AG10803 (cell line): ENCODE data around the gene PTPRM.

Experiments used
- DNase-seq: peaks from one replicate; pipeline ENCODE4 v3.0.0; 2010; ENCODE audit warnings: low read depth
- H3K4me3 ChIP-seq: 2 replicates; pipeline ENCODE4 v1.5.1; 2011; ENCODE audit warnings: mild to moderate bottlenecking, low read length, control low read depth
- TF ChIP-seq, protein P1 (sequence below): conservative IDR thresholded peaks from 2 replicates; pipeline ENCODE4 v1.5.1; 2011; ENCODE audit warnings: mild to moderate bottlenecking, low read length, control low read depth, inconsistent platforms

The PTPRM gene

DNA sequence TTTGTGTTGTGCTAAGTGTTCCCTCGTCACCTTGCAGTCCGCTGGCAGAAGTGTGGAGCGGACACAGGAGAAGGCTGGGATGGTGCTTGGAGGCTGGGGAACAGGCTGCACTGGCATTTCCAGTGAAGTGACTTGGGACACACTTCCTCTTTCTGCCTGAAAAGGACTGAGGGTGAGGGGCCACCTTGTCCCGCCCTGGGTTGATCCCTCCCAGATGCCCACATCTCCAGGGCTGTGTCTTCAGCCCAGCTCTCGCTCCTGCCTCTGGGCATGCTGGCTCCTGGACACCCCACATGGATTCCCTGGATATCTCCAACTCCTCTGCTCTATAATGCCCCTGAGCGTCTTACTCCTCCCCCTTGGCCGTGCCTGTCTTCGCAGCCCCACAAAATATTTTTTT is 412.6 kb downstream of the PTPRM start:
- no peak overlapping the region for H3K4me3 ChIP-seq
- no peak for DNase-seq
- TF ChIP-seq, protein P1, sequence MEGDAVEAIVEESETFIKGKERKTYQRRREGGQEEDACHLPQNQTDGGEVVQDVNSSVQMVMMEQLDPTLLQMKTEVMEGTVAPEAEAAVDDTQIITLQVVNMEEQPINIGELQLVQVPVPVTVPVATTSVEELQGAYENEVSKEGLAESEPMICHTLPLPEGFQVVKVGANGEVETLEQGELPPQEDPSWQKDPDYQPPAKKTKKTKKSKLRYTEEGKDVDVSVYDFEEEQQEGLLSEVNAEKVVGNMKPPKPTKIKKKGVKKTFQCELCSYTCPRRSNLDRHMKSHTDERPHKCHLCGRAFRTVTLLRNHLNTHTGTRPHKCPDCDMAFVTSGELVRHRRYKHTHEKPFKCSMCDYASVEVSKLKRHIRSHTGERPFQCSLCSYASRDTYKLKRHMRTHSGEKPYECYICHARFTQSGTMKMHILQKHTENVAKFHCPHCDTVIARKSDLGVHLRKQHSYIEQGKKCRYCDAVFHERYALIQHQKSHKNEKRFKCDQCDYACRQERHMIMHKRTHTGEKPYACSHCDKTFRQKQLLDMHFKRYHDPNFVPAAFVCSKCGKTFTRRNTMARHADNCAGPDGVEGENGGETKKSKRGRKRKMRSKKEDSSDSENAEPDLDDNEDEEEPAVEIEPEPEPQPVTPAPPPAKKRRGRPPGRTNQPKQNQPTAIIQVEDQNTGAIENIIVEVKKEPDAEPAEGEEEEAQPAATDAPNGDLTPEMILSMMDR = no peak

DNA sequence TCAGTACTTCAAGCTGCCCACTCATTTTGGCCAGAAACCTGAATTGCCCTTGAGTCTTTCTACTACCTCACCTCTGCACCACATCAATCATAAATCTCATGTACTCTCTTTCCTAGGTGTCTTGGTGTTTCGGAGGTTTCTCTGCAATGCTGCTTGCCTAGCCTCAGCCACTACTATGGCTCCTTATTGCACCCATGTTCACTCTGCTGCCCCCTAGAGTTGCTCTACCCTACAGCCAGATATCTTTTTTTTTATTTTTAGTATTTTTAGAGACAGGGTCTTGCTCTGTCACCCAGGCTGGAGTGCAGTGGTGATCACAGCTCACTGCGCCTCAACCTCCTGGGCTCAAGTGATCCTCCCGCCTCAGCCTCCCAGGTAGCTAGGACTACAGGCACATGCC is 413.0 kb downstream of the PTPRM start:
- no peak overlapping the region for H3K4me3 ChIP-seq
- DNase-seq = no peak
- TF ChIP-seq, protein P1 = no peak

DNA sequence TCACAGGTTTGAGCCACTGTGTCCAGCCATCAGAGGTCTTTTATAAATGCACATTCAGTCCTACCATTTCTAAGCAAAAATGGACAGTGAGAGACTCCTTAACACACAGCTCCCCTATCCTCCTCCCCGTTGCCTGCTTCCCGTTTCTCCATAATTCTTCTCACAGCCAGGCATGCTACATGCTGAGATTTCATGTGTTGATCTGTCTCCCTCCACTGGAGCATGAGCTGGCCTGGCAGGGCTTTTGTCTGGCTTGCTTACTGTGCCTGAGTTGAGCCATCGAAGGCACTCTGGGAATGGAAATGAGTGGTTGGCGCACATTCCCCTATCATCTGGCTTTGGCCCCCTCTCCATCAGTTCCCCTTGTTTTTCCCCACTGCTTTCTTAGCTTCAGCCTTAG is 413.5 kb downstream of the PTPRM start:
- no peak overlapping the region for H3K4me3 ChIP-seq
- DNase-seq = no peak
- TF ChIP-seq, protein P1 = no peak

DNA sequence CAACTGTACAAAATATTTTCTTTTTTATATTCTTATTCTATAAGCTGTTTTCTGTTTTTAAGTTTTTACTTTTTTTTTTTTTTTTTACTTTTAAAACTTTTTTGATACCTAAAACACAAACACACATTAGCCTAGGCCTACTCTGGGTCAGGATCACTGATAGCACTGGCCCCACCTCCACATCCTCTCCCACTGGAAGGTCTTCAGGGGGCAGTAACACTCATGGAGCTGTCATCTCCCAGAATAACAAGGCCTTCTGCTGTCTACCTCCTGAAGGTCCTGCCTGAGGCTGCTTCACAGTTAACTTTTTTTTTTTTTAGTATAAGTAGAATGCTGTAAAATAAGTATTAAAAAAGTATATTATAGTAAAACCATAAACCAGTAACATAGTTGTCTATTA is 415.1 kb downstream of the PTPRM start:
- DNase-seq = no peak
- TF ChIP-seq, protein P1 = no peak

DNA sequence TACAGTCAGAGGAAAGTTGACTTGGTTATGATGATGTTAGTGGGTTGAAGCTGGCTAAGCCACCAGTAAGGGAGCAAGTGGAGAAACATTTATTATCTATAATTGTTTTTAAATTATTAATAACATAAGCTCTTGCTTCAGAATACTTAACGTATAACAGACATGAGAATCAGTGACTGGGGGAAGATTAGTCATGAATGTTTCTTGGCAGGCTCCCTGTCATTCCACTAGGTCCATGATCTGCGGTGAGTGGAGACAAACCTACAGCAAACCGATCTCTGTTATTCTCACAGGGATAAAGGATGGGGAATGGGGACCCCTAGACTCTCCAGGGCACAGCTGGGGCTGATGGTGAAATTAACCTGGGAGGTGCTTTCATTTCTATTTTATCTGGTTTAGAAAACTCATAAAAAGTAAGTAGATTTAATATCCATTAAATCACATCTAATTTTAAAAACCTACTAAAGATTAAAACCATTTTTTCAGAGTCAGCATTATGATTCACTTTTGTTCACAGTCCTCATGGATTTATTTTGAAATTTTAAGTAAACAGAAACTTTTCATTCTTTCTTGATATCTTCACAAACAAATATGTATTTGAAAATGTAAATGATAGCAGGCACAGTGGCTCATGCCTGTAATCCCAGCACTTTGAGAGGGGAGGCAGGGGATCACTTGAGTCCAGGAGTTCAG is 420.3 kb downstream of the PTPRM start:
- H3K4me3 ChIP-seq = no peak overlapping the region
- DNase-seq = peak; percentile 79
- TF ChIP-seq, protein P1 = no peak

More for the DNA sequence above, 415.1 kb downstream of the PTPRM start:
- H3K4me3 ChIP-seq = no peak overlapping the region

DNA sequence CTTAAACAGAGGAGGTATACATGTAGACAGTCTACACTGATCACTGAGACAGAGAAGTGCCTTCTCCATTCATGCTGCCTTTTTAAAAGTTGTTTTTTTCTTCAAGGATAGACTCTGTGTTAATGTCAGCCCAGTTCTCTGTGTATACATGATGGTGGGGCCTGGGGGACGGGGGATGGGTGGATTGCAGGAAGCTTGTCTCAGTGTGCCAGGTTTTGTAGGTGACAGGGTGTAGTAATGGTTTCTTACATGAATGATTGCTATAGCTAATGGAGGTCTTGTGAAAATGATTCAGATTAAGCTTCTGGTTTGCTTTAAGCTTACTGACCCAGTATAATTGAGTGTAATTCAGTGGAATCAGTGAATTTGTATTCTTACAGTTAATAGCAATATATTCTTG is 423.6 kb downstream of the PTPRM start:
- TF ChIP-seq, protein P1 = no peak
- no peak for DNase-seq
- H3K4me3 ChIP-seq = no peak overlapping the region

DNA sequence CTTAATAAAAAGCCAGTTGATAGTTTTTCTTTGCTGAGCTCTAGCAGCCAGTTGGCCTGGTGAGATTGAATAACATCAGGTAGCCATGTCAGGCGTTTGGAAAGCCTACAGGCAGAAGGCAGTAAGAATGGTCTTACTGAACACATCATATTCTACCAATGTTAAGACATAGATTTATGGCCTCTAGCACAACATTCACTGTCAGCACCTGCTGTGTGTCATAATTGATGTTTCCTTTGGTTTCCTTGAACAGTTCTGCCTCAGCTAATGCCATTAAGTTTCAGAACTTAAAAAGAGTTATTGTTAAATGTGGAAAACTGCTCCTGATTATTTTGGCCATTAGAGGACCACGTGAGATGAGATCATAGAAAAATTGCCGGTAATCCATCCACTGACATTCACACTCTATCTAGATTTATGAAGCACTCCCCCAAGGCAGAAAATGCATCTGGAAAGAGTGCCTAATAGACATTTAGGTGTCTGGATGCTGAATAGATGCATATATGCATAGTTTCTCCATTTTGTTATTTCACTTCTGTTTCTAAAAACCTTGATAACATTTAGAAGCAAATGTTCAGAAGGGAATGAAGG is 434.7 kb downstream of the PTPRM start:
- TF ChIP-seq, protein P1 = no peak
- no peak overlapping the region for H3K4me3 ChIP-seq
- DNase-seq = no peak
